LNCaP clone FGC (cell line): Measurements from ENCODE around the gene NAV1.

Experiments
- DNase-seq: peaks from one replicate; pipeline ENCODE4 v3.0.0-alpha.2; 2011; ENCODE audit warnings: low read depth
- H3K4me3 ChIP-seq: 2 replicates; pipeline ENCODE4 v1.5.1; 2011; ENCODE audit warnings: mild to moderate bottlenecking, low read depth, low read length, control low read depth
- CTCF ChIP-seq: IDR thresholded peaks from 2 replicates; pipeline ENCODE4 v1.5.1; 2012; ENCODE audit warnings: mild to moderate bottlenecking; ENCODE audit not compliant: control insufficient read depth, insufficient read depth; ENCODE audit errors: extremely low read depth

The NAV1 gene

GRCh38 chr1:201525193-201525778, 13.6 kb upstream of the NAV1 start:
- TF ChIP-seq CTCF: no peak
- no peak overlapping the region for H3K4me3 ChIP-seq
- DNase-seq: no peak

- H3K4me3 ChIP-seq: no peak overlapping the region
- no peak for TF ChIP-seq CTCF
- no peak for DNase-seq
Observed at GRCh38 chr1:201527879-201528278, 11.0 kb upstream of the NAV1 start.

GRCh38 chr1:201528631-201529252, 10.2 kb upstream of the NAV1 start:
- peak; percentile 4; the same call in 1 of the 2 replicates for TF ChIP-seq CTCF
- no peak for DNase-seq

GRCh38 chr1:201530741-201531531, 8.0 kb upstream of the NAV1 start:
- peak; percentile 70 for TF ChIP-seq CTCF
- DNase-seq: no peak
- no peak overlapping the region for H3K4me3 ChIP-seq

More at GRCh38 chr1:201528631-201529252, 10.2 kb upstream of the NAV1 start:
- no peak overlapping the region for H3K4me3 ChIP-seq

- no peak for DNase-seq
- TF ChIP-seq CTCF: no peak
- no peak overlapping the region for H3K4me3 ChIP-seq
Observed at GRCh38 chr1:201531551-201532425, 7.1 kb upstream of the NAV1 start.

GRCh38 chr1:201533836-201534235, 5.1 kb upstream of the NAV1 start:
- no peak for DNase-seq
- TF ChIP-seq CTCF: no peak
- no peak overlapping the region for H3K4me3 ChIP-seq
